ENCODE results near the gene NEUROD6. TPM values are rescaled to one million over a fixed set of nuclear protein-coding genes. Genes with fewer than 3 reads are reported as not detected.

Gene NEUROD6
- total RNA-seq (not detected), polyA plus RNA-seq (ENCODE audit: insufficient read length in 6 of 6) (under 1 TPM in 2 of 6 donors, not detected in 4; 0.12 to 0.17 TPM)
- long read RNA-seq, donor 1 = 0 reads
- long read RNA-seq, donor 2 = 0 reads
- long read RNA-seq, donor 3 = 0 reads
- long read RNA-seq, donor 4 = 0 reads
- long read RNA-seq, donor 5 = 0 reads
- long read RNA-seq, donor 6 = 0 reads
- long read RNA-seq, donor 7 = 0 reads
- long read RNA-seq, donor 8 = 0 reads
- long read RNA-seq, donor 9 = 0 reads
- long read RNA-seq, donor 10 = 0 reads
- long read RNA-seq, donor 11, transcript NEUROD6-201 (2 exons, 2,131 nt) = major isoform, 8 of 8 reads
- long read RNA-seq, donor 11, partial matches to known transcripts = 0 of 8 reads
- long read RNA-seq, donor 11, other reads (novel, unspliced or antisense) = 0 of 8 reads
- long read RNA-seq, donor 12 = 0 reads

DNA sequence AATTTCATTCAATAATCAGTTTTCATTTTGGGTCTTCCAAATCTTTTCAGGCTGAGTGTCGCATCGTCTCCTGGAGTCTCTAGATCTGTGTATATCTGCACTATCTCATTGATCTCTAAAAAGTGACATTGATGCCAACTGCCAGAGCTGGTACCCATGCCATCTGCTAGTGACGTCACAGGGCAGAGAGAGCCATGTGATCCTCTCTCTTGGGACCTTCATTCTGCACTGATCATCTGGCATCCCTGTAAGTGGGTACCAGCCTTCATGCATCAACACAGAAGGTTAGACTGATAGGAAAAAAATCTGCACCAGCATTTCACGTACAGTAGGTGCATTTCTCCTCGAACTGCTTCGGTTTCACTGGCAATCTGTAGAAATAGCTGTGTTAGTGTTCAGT lies at the start of gene NEUROD6:
TSS of gene NEUROD6 (minus strand) at position 124 of the 400 bp plus-strand sequence. CDS start 1,458 bp downstream, outside the sequence.
- H3K4me1 ChIP-seq = no peaks in the 10 kb centered on the region
- intact Hi-C loops (cut with DNase I) = no loop called here
- H3K27ac ChIP-seq = no peak within 1 kb of the TSS
- no peak within 1 kb of the TSS for H3K4me3 ChIP-seq
- no peak for ATAC-seq
- no peak for DNase-seq
- H3K36me3 ChIP-seq = no peaks in the 10 kb centered on the region
- TF ChIP-seq CTCF (IDR thresholded peaks at IDR 0.05) = no peak
- H3K27me3 ChIP-seq = peaks cover 26 to 55% of the 10 kb centered on the region in 2 donors
- H3K9me3 ChIP-seq = no peaks in the 10 kb centered on the region

DNA sequence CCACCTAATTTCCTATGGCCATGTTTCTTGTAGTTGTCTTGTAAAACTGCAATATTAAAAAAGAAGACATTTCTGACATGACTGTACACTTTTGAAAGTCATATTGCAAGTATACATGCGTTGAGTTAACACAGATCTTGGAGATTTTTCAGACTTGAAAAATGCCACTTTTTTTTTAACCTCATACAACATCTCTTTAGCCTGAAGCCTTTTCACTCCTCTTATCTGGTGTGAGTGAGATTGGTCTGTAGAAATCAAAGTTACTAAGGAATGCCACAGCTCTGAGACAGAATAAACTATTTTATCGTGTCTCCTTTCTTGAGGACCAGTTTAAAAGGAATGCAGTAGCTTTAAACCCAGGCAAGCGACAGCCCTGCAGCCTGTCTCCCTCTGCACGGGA lies 43.9 kb upstream of the NEUROD6 start:
- no peaks in the 10 kb centered on the region for H3K4me1 ChIP-seq
- DNase-seq = no peak
- no peaks in the 10 kb centered on the region for H3K36me3 ChIP-seq
- no peaks in the 10 kb centered on the region for H3K27me3 ChIP-seq
- intact Hi-C loops (cut with DNase I) = no loop called here
- no peak for TF ChIP-seq CTCF (IDR thresholded peaks at IDR 0.05)
- no peak overlapping the region for H3K4me3 ChIP-seq
- ATAC-seq = no peak
- no peak overlapping the region for H3K27ac ChIP-seq
- no peaks in the 10 kb centered on the region for H3K9me3 ChIP-seq

- DNase-seq (no peak), ATAC-seq (no peak)
- Histone ChIP-seq H3K4me3 (no peak overlapping the region), H3K36me3 (no peaks in the 10 kb centered on the region), H3K27me3 (no peaks in the 10 kb centered on the region), H3K4me1 (no peaks in the 10 kb centered on the region), H3K9me3 (no peaks in the 10 kb centered on the region), H3K27ac (no peak overlapping the region)
- no peak for TF ChIP-seq CTCF (IDR thresholded peaks at IDR 0.05)
- intact Hi-C loops (cut with DNase I) = no loop called here
Measured at GRCh38 chr7:31382722-31383121, 42.2 kb upstream of the NEUROD6 start.

- Histone ChIP-seq H3K27me3 (peaks cover 0 to 6% of the 10 kb centered on the region in 2 donors), H3K4me3 (no peak overlapping the region), H3K27ac (no peak overlapping the region), H3K36me3 (no peaks in the 10 kb centered on the region), H3K9me3 (no peaks in the 10 kb centered on the region), H3K4me1 (no peaks in the 10 kb centered on the region)
- DNase-seq = peak in 2 of 4 donors; percentile 51 to 71
- ATAC-seq = peak; percentile 86
- TF ChIP-seq CTCF (IDR thresholded peaks at IDR 0.05) = peak; percentile 45 to 55
- intact Hi-C loops (cut with DNase I) = no loop called here
Measured at GRCh38 chr7:31373337-31374289, 33.1 kb upstream of the NEUROD6 start.
